KMS-11 (cell line): ENCODE data around the gene ZNF425.
A peak's percentile ranks its signal among the peaks of the same experiment; 100 is the strongest.
"Not testable (repeated sequence)": the region's sequence is repeated elsewhere in the genome, so short reads cannot be mapped to it uniquely, and the experiment has no call there.

Experiments
- H2AFZ ChIP-seq: fragments of 200-600 bp; sonication (generic); 2 replicates; pipeline ENCODE4 v1.6.1; 2016; ENCODE audit warnings: antibody characterized with exemption, mixed run types, low read depth
- H3K27ac ChIP-seq: fragments of 200-600 bp; sonication (generic); 2 replicates; pipeline ENCODE4 v1.6.1; 2016; ENCODE audit warnings: mild to moderate bottlenecking, mixed run types
- H3K27me3 ChIP-seq: fragments of 200-600 bp; sonication (generic); 2 replicates; pipeline ENCODE4 v1.6.1; 2017; ENCODE audit warnings: mild to moderate bottlenecking, low read depth, mixed run types, moderate library complexity; ENCODE audit not compliant: insufficient read depth
- H3K36me3 ChIP-seq: fragments of 200-600 bp; sonication (generic); 2 replicates; pipeline ENCODE4 v1.6.1; 2017; ENCODE audit warnings: mild to moderate bottlenecking, mixed run types; ENCODE audit not compliant: insufficient read depth
- H3K4me1 ChIP-seq: fragments of 200-600 bp; sonication (generic); 2 replicates; pipeline ENCODE4 v1.6.1; 2016; ENCODE audit warnings: mild to moderate bottlenecking, low read depth, mixed run types; ENCODE audit not compliant: poor library complexity, severe bottlenecking
- H3K4me2 ChIP-seq: fragments of 200-600 bp; sonication (generic); 2 replicates; pipeline ENCODE4 v1.7.0; 2016; ENCODE audit warnings: mild to moderate bottlenecking, mixed run types
- H3K4me3 ChIP-seq: fragments of 200-600 bp; sonication (generic); IDR thresholded peaks from 2 replicates; pipeline ENCODE4 v1.6.1; 2017; ENCODE audit warnings: low read depth, low read length, mixed read lengths; ENCODE audit not compliant: insufficient read depth
- H3K79me2 ChIP-seq: fragments of 200-600 bp; sonication (generic); 2 replicates; pipeline ENCODE4 v1.6.1; 2016; ENCODE audit warnings: low read depth, mixed run types; ENCODE audit not compliant: insufficient read depth
- H3K9ac ChIP-seq: fragments of 200-600 bp; sonication (generic); 2 replicates; pipeline ENCODE4 v1.6.1; 2016; ENCODE audit warnings: mild to moderate bottlenecking, mixed run types
- H4K20me1 ChIP-seq: fragments of 200-600 bp; sonication (generic); 2 replicates; pipeline ENCODE4 v1.6.1; 2016; ENCODE audit warnings: mild to moderate bottlenecking, mixed run types; ENCODE audit not compliant: insufficient read depth
- CTCF ChIP-seq: fragments of 200-600 bp; sonication (generic); conservative IDR thresholded peaks from 2 replicates; pipeline ENCODE4 v1.6.1; 2017; ENCODE audit warnings: low read depth, mild to moderate bottlenecking, antibody characterized with exemption, low read length, moderate library complexity, mixed read lengths

Gene ZNF425

GRCh38 chr7:149071182-149071635, 54.9 kb downstream of the ZNF425 start:
- Histone ChIP-seq H3K27ac (no peak overlapping the region), H3K4me2 (no peak overlapping the region)
- TF ChIP-seq CTCF, result no peak

GRCh38 chr7:149070372-149071125, 55.6 kb downstream of the ZNF425 start:
- H3K27ac ChIP-seq, result no peak overlapping the region
- H3K27me3 ChIP-seq, result no peaks in the 10 kb centered on the region
- peaks cover 3% of the 10 kb centered on the region; the same call in 1 of the 2 replicates for H3K36me3 ChIP-seq
- no peaks in the 10 kb centered on the region for H4K20me1 ChIP-seq
- H3K79me2 ChIP-seq, result no peaks in the 10 kb centered on the region
- H3K9ac ChIP-seq, result no peak overlapping the region
- no peaks in the 10 kb centered on the region for H3K4me1 ChIP-seq
- no peak overlapping the region for H2AFZ ChIP-seq
- no peak for TF ChIP-seq CTCF
- no peak overlapping the region for H3K4me3 ChIP-seq
- H3K4me2 ChIP-seq, result no peak overlapping the region

More at GRCh38 chr7:149071182-149071635, 54.9 kb downstream of the ZNF425 start:
- Histone ChIP-seq H3K27me3 (no peaks in the 10 kb centered on the region), H3K79me2 (no peaks in the 10 kb centered on the region), H4K20me1 (no peaks in the 10 kb centered on the region), H3K4me3 (no peak overlapping the region), H2AFZ (no peak overlapping the region), H3K9ac (no peak overlapping the region), H3K36me3 (peaks cover 3% of the 10 kb centered on the region; the same call in 1 of the 2 replicates), H3K4me1 (no peaks in the 10 kb centered on the region)

- Histone ChIP-seq H4K20me1 (no peaks in the 10 kb centered on the region), H3K36me3 (peaks cover 3% of the 10 kb centered on the region; the same call in 1 of the 2 replicates), H3K4me2 (no peak overlapping the region), H3K9ac (no peak overlapping the region), H3K4me1 (no peaks in the 10 kb centered on the region), H3K27ac (no peak overlapping the region), H2AFZ (no peak overlapping the region), H3K27me3 (no peaks in the 10 kb centered on the region), H3K79me2 (no peaks in the 10 kb centered on the region), H3K4me3 (no peak overlapping the region)
- TF ChIP-seq CTCF, result 0 out of 2 replicates have a peak, but pooled peaks have one; percentile 18
Observed at GRCh38 chr7:149067869-149068268, 58.3 kb downstream of the ZNF425 start.

- H3K9ac ChIP-seq, result no peak overlapping the region
Observed at GRCh38 chr7:149063476-149063875, 62.6 kb downstream of the ZNF425 start.

GRCh38 chr7:149062217-149062899, 63.8 kb downstream of the ZNF425 start:
- not testable (repeated sequence) for H2AFZ ChIP-seq, H3K9ac ChIP-seq, H4K20me1 ChIP-seq, H3K27ac ChIP-seq, H3K4me1 ChIP-seq, H3K27me3 ChIP-seq, H3K4me3 ChIP-seq, H3K4me2 ChIP-seq, H3K79me2 ChIP-seq, H3K36me3 ChIP-seq

More at GRCh38 chr7:149063476-149063875, 62.6 kb downstream of the ZNF425 start:
- Histone ChIP-seq H3K27me3 (no peaks in the 10 kb centered on the region), H4K20me1 (no peaks in the 10 kb centered on the region), H3K27ac (no peak overlapping the region), H3K4me1 (peaks cover 7% of the 10 kb centered on the region), H3K36me3 (no peaks in the 10 kb centered on the region), H3K4me3 (no peak overlapping the region), H3K4me2 (no peak overlapping the region), H2AFZ (no peak overlapping the region), H3K79me2 (no peaks in the 10 kb centered on the region)
- TF ChIP-seq CTCF, result no peak
